Activated CD8-positive, alpha-beta T cell treated with anti-CD3 and anti-CD28 coated beads for 36 hours (primary cell): ENCODE results near the gene PRKCZ. TPM values are rescaled to one million over a fixed set of nuclear protein-coding genes. Genes with fewer than 3 reads are reported as not detected.

ENCODE experiments used
- ATAC-seq: fragments of 200-7000 bp; cut with Tn5 transposase; one replicate; pipeline ENCODE4 v1.10.0; 2021; ENCODE audit warnings: mild to moderate bottlenecking, moderate library complexity
- CTCF ChIA-PET: fragments of 350-600 bp; sonication (Branson Sonifier 250); formaldehyde crosslinking; loops from one replicate; lab custom pipeline; 2021; ENCODE audit warnings: antibody characterized with exemption; lab: Charles Lee
- POLR2A ChIA-PET: fragments of 350-600 bp; sonication (Branson Sonifier 250); formaldehyde crosslinking; loops from one replicate; lab custom pipeline; 2021; ENCODE audit warnings: antibody characterized with exemption; lab: Charles Lee
- DNase-seq: peaks from one replicate; pipeline ENCODE4 v3.0.0-alpha.2; 2020
- H3K27ac Mint-ChIP-seq: one replicate; pipeline ENCODE4 v1.8.0; 2021; ENCODE audit warnings: mild to moderate bottlenecking, mixed read lengths
- H3K27me3 Mint-ChIP-seq: one replicate; pipeline ENCODE4 v1.8.0; 2021; ENCODE audit warnings: mixed read lengths
- H3K36me3 Mint-ChIP-seq: one replicate; pipeline ENCODE4 v1.8.0; 2021; ENCODE audit warnings: low read depth, mixed read lengths
- H3K4me1 Mint-ChIP-seq: one replicate; pipeline ENCODE4 v1.8.0; 2021; ENCODE audit warnings: low read depth, mixed read lengths
- H3K4me3 Mint-ChIP-seq: one replicate; pipeline ENCODE4 v1.8.0; 2021; ENCODE audit warnings: mild to moderate bottlenecking, moderate library complexity, mixed read lengths
- H3K9me3 Mint-ChIP-seq: one replicate; pipeline ENCODE4 v1.8.0; 2021; ENCODE audit warnings: mixed read lengths
- intact Hi-C: fragments of 100-400 bp; cut with micrococcal nuclease; formaldehyde crosslinking; loops from one replicate; pipeline ENCODE4 v1.10.0; 2022
- total RNA-seq, 2 experiments: library from RNA; stranded (reverse); gene quantifications; one replicate each; pipeline ENCODE4 v1.2.3, GENCODE V29; 2021
- TF ChIP-seq, protein P1 (sequence below): fragments of 200-600 bp; IDR thresholded peaks from one replicate; pipeline ENCODE4 v1.8.0; 2022; ENCODE audit warnings: antibody characterized with exemption, mild to moderate bottlenecking

The PRKCZ gene
- total RNA-seq, 2 experiments from 2014 or later, result 15.4 to 15.7 TPM

DNA sequence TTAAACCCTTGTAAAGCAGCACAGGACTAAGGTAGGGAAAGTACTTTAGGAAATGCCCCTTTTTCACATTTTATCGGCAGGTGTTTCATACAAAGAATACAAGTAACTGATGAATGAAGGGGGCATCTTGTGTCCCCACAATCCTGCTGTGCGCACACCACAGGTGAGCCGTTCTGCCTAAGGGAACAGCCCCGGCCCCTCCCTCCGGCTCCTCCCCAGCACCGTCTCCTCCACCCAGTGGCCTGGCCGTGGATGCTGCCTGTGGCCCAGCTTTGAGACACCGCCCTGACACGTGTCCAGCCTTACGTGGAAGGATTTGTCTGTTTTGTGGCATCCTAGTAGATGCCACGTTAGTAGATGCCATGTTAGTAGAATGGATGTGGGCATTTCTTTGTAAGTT lies 131.5 kb downstream of the PRKCZ start:
- ATAC-seq, result no peak
- no peaks in the 10 kb centered on the region for H3K4me1 Mint-ChIP-seq
- TF ChIP-seq, protein P1, sequence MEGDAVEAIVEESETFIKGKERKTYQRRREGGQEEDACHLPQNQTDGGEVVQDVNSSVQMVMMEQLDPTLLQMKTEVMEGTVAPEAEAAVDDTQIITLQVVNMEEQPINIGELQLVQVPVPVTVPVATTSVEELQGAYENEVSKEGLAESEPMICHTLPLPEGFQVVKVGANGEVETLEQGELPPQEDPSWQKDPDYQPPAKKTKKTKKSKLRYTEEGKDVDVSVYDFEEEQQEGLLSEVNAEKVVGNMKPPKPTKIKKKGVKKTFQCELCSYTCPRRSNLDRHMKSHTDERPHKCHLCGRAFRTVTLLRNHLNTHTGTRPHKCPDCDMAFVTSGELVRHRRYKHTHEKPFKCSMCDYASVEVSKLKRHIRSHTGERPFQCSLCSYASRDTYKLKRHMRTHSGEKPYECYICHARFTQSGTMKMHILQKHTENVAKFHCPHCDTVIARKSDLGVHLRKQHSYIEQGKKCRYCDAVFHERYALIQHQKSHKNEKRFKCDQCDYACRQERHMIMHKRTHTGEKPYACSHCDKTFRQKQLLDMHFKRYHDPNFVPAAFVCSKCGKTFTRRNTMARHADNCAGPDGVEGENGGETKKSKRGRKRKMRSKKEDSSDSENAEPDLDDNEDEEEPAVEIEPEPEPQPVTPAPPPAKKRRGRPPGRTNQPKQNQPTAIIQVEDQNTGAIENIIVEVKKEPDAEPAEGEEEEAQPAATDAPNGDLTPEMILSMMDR, result no peak
- no peaks in the 10 kb centered on the region for H3K27me3 Mint-ChIP-seq
- DNase-seq, result no peak
- no peak overlapping the region for H3K27ac Mint-ChIP-seq
- H3K9me3 Mint-ChIP-seq, result no peaks in the 10 kb centered on the region
- H3K36me3 Mint-ChIP-seq, result no peaks in the 10 kb centered on the region
- CTCF ChIA-PET, result no interaction called here
- no peak overlapping the region for H3K4me3 Mint-ChIP-seq
- intact Hi-C loops, result no loop called here
- POLR2A ChIA-PET, result interaction anchor here (1.6 kb wide), 1 partner anchor 11 kb away, joined by 4 read pairs; no protein-coding TSS in a partner anchor

DNA sequence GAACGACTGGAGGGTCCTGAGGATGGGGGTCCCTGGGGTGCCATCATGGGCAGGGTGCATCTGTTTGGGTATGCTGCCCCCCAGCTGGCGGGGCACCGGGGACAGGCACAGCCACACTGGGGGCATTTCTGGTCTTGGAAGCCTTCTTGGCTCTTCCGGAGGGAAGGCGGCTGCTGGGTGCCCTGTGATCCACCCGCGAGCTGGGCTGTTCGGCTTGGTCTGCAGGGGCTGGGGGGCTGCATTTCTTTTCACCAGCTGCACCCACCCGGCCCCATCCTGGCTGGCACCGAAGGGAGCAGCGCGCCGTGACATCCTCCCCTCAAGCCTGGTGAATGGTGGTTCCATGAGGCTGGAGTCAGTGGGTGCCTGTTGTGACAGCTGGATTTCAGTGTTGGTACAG lies 132.2 kb downstream of the PRKCZ start:
- intact Hi-C loops, result no loop called here
- Mint-ChIP-seq H3K36me3 (no peaks in the 10 kb centered on the region), H3K27me3 (no peaks in the 10 kb centered on the region), H3K9me3 (no peaks in the 10 kb centered on the region), H3K4me3 (no peak overlapping the region), H3K27ac (no peak overlapping the region), H3K4me1 (no peaks in the 10 kb centered on the region)
- DNase-seq, result no peak
- ChIA-PET CTCF (interaction anchor here (4.4 kb wide), 1 partner anchor 8 kb away, joined by 21 read pairs; no protein-coding TSS in a partner anchor), POLR2A (interaction anchor here (0.7 to 1.7 kb wide), 4 partner anchors 9 to 93 kb away, joined by 3 to 4 read pairs (median 3); no protein-coding TSS in a partner anchor)
- no peak for ATAC-seq
- TF ChIP-seq, protein P1, result no peak

- CTCF ChIA-PET, result interaction anchor here (1.0 to 4.4 kb wide), 2 partner anchors 10 to 11 kb away, joined by 3 to 21 read pairs; partner anchors contain the start of gene FAAP20
- POLR2A ChIA-PET, result no interaction called here
- Mint-ChIP-seq H3K27me3 (no peaks in the 10 kb centered on the region), H3K36me3 (no peaks in the 10 kb centered on the region), H3K4me1 (no peaks in the 10 kb centered on the region), H3K4me3 (no peak overlapping the region), H3K27ac (no peak overlapping the region), H3K9me3 (no peaks in the 10 kb centered on the region)
- intact Hi-C loops, result no loop called here
- DNase-seq (no peak), ATAC-seq (no peak)
- TF ChIP-seq, protein P1, result no peak
Measured at GRCh38 chr1:2183937-2184334, 133.7 kb downstream of the PRKCZ start.

DNA sequence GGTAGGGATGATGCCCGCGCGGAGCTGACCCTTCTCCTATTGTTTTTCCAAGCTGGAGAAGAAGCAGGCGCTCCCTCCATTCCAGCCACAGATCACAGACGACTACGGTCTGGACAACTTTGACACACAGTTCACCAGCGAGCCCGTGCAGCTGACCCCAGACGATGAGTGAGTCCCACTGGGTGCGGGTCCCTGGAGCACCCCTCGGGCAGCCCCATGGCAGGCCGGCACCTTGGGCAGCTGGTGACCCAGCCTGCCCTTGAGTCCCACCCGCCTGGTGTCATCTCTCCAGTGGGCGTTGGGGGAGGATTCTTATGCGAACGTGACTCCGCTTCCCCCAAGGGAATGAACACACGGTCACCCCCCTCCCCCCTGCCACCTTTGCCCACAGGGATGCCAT lies 134.3 kb downstream of the PRKCZ start:
- DNase-seq (no peak), ATAC-seq (no peak)
- ChIA-PET POLR2A (interaction anchor here (0.6 kb wide), 1 partner anchor 262 kb away, joined by 4 read pairs; no protein-coding TSS in a partner anchor), CTCF (interaction anchor here (1.0 to 4.4 kb wide), 2 partner anchors 10 kb away, joined by 3 to 21 read pairs; partner anchors contain the start of gene FAAP20)
- Mint-ChIP-seq H3K4me1 (peaks cover 4% of the 10 kb centered on the region), H3K9me3 (no peaks in the 10 kb centered on the region), H3K27me3 (no peaks in the 10 kb centered on the region), H3K27ac (no peak overlapping the region), H3K4me3 (no peak overlapping the region), H3K36me3 (no peaks in the 10 kb centered on the region)
- TF ChIP-seq, protein P1, result no peak
- intact Hi-C loops, result no loop called here

- no peak for ATAC-seq
- Mint-ChIP-seq H3K4me1 (peaks cover 4% of the 10 kb centered on the region), H3K9me3 (no peaks in the 10 kb centered on the region), H3K4me3 (no peak overlapping the region), H3K36me3 (no peaks in the 10 kb centered on the region), H3K27ac (no peak overlapping the region), H3K27me3 (no peaks in the 10 kb centered on the region)
- POLR2A ChIA-PET, result interaction anchor here (0.6 kb wide), 1 partner anchor 262 kb away, joined by 4 read pairs; no protein-coding TSS in a partner anchor
- no peak for DNase-seq
- CTCF ChIA-PET, result interaction anchor here (4.4 kb wide), 1 partner anchor 11 kb away, joined by 21 read pairs; no protein-coding TSS in a partner anchor
- TF ChIP-seq, protein P1, result no peak
- intact Hi-C loops, result no loop called here
Measured at GRCh38 chr1:2184934-2185333, 134.7 kb downstream of the PRKCZ start.
